ENCODE data around the gene ZNF277. TPM values are rescaled to one million over a fixed set of nuclear protein-coding genes. Genes with fewer than 3 reads are reported as not detected.

Gene ZNF277
- total RNA-seq, 4 donors from 2014 or later: 19.2 to 45.6 (median 32.8) TPM

DNA sequence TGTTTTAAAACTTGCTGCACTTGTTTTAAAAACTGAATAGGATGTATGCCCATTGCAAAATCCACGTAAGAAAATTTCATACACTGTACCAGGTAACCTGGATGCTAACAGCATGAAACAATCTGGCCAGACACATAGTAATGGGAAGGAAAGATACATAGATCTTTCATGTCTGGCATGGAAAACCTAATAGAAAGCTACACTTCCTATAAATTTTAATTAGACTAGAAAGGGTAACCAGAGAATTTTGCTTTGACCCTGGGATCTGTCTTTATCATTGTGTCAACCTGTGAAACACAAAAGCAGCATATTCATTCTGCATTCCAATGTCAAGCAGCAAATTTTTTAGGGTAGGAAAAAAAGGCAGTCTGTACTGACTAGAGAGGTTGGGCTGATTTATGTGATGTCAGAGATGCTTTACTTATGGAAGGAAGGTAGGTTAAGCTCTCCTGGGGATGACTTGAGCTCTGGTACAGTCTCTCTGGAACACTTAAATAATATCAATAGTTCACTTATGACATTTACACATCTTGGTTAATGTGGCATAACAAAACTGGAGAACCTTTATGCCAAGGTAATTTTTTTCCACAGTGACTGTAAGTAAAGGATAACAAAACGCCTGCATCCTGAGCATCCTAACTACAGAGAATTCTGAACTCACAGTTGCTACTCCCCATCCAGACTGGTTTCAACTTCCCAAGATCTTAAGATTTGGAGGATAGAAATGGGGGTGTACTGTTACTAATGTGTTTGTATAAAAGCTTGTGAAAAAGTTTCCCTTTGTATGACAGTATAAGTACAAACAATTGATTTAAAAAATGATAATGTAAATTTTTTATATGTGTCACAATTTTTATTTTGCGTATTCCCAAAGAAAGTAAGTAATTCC lies 45.0 kb upstream of the ZNF277 start:
- WGBS, 2 donors: 72 to 73% methylated on average over 3 of the region's 3 CpGs
- H3K4me3 ChIP-seq (ENCODE audit: low read depth, poor library complexity, severe bottlenecking): no peak overlapping the region
- DNase-seq (ENCODE audit: low spot score in 2 of 2): no peak
- TF ChIP-seq, protein P1, sequence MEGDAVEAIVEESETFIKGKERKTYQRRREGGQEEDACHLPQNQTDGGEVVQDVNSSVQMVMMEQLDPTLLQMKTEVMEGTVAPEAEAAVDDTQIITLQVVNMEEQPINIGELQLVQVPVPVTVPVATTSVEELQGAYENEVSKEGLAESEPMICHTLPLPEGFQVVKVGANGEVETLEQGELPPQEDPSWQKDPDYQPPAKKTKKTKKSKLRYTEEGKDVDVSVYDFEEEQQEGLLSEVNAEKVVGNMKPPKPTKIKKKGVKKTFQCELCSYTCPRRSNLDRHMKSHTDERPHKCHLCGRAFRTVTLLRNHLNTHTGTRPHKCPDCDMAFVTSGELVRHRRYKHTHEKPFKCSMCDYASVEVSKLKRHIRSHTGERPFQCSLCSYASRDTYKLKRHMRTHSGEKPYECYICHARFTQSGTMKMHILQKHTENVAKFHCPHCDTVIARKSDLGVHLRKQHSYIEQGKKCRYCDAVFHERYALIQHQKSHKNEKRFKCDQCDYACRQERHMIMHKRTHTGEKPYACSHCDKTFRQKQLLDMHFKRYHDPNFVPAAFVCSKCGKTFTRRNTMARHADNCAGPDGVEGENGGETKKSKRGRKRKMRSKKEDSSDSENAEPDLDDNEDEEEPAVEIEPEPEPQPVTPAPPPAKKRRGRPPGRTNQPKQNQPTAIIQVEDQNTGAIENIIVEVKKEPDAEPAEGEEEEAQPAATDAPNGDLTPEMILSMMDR (IDR thresholded peaks at IDR 0.05): no peak
- no peak for TF ChIP-seq POLR2A (IDR thresholded peaks at IDR 0.05)
- intact Hi-C loops (cut with DNase I; ENCODE audit: low total_unique reads): no loop called here

DNA sequence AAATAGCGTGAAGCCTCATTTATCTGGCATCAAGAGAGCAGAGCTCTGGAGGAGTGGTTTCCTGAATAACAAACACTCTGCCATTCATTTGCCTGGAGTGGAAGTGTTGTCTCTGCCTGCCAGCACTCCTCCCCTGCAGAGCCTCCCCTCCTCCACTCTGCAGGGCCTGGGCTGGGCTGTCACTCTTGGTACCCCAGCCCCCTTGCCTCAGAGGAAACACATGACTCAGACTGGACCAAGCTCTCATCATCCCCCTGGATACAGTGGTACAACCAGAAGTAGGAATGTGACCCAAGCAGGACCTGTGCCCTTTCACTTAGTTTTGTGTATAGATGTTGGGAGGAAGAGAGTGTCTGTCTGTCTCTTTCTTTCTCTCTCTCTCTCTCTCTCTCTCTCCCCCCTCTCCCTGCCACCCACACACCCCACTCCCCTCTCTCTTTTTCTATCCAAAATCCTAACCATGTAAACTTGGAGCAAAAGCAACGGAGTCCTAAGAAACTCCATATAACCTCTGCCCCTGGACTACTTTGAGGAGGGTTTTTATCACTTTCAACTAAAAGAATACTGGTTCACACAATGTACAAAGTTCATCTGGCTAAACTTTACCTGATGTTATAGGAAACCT lies 44.2 kb upstream of the ZNF277 start:
- DNase-seq (ENCODE audit: low spot score in 2 of 2): no peak
- TF ChIP-seq, protein P1 (IDR thresholded peaks at IDR 0.05): no peak
- no peak for TF ChIP-seq POLR2A (IDR thresholded peaks at IDR 0.05)
- no peak overlapping the region for H3K4me3 ChIP-seq (ENCODE audit: low read depth, poor library complexity, severe bottlenecking)
- WGBS, 2 donors: 59 to 67% methylated on average over 2 of the region's 2 CpGs
- intact Hi-C loops (cut with DNase I; ENCODE audit: low total_unique reads): no loop called here

DNA sequence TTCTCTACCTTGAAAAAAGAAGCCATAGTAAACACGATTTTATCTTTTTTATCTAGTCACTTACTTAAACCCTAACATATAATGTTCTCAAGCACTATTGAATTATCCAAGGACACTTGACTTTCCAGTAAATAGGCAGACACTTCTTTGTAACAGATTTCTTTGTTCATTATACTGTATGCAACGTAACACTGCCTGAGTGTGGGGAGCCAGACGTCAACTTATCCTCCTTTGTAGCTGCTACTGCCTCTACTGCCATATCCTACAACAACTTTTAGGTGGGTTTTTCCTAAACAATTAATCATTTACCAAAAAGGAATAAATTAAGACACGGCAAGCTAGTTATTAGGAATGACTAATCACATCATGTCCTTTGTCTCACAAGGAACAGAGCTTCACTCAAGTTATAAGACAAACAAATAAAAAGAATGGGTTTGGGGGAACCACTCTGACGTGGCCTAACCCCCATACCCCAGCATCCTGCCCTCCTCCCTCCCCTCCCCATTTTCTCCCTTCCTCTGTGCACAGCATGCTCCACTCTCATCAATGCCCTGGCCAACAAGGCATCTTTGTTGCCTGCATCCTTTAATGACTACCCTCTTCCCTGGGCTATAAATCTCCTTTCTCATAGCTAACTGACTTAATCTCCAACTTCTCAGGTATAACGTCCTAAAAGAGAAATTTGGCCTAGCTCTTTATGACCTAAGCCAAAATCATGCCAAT lies 43.5 kb upstream of the ZNF277 start:
- intact Hi-C loops (cut with DNase I; ENCODE audit: low total_unique reads): no loop called here
- 73 to 74% methylated on average over 6 of the region's 6 CpGs for WGBS, 2 donors
- no peak for TF ChIP-seq POLR2A (IDR thresholded peaks at IDR 0.05)
- TF ChIP-seq, protein P1 (IDR thresholded peaks at IDR 0.05): no peak
- H3K4me3 ChIP-seq (ENCODE audit: low read depth, poor library complexity, severe bottlenecking): no peak overlapping the region
- DNase-seq (ENCODE audit: low spot score in 2 of 2): no peak

DNA sequence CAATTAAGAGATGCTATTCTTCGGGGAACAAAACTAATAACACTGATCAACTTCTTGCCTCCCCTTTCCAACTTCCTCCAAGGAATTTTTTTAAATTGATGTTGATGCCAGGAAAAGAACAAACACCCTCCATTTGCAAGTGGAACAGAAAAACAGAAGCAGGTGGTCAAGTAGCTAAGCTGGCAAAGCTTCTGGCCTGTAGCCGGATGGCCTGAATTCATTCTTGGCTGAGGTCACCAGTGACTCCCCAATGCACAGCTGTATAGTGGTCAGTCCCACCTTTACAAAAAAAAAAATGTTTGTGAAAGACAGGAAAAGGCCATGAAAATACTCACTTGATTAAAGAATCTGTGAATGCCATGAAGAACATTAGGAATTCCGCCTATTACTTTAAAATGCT lies 39.3 kb upstream of the ZNF277 start:
- TF ChIP-seq, protein P1 (IDR thresholded peaks at IDR 0.05): no peak
- TF ChIP-seq POLR2A (IDR thresholded peaks at IDR 0.05): no peak
- intact Hi-C loops (cut with DNase I; ENCODE audit: low total_unique reads): no loop called here

DNA sequence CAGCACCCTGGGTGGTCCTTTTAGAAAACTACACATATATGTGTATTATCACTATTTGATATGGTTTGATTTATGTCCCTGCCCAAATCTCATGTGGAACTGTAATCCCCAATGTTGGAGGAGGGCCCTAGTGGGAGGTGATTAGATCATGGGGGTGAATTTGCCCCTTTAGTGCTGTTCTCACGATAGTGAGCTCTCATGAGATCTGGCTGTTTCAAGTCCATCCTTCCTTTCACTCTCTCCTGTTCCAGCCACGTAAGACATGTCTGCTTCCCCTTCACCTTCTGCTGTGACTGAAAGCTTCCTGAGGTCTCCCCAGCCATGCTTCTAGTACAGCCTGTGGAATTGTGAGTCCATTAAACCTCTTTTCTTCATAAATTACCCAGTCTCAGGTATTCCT lies 37.6 kb upstream of the ZNF277 start:
- WGBS, 2 donors: 92 to 94% methylated on average over 2 of the region's 2 CpGs
- TF ChIP-seq, protein P1 (IDR thresholded peaks at IDR 0.05): no peak
- TF ChIP-seq POLR2A (IDR thresholded peaks at IDR 0.05): no peak
- intact Hi-C loops (cut with DNase I; ENCODE audit: low total_unique reads): no loop called here

More for the DNA sequence above, 39.3 kb upstream of the ZNF277 start:
- WGBS, 2 donors: 77 to 79% methylated on average over 3 of the region's 3 CpGs
- no peak overlapping the region for H3K4me3 ChIP-seq (ENCODE audit: low read depth, poor library complexity, severe bottlenecking)
- DNase-seq (ENCODE audit: low spot score in 2 of 2): no peak

More for the DNA sequence above, 37.6 kb upstream of the ZNF277 start:
- DNase-seq (ENCODE audit: low spot score in 2 of 2): no peak
- no peak overlapping the region for H3K4me3 ChIP-seq (ENCODE audit: low read depth, poor library complexity, severe bottlenecking)
